Activated CD8-positive, alpha-beta T cell treated with anti-CD3 and anti-CD28 coated beads for 36 hours (primary cell): ENCODE results near the gene RBM45. TPM values are rescaled to one million over a fixed set of nuclear protein-coding genes. Genes with fewer than 3 reads are reported as not detected.
"Not testable (repeated sequence)": the region's sequence is repeated elsewhere in the genome, so short reads cannot be mapped to it uniquely, and the experiment has no call there.

ENCODE experiments used
- ATAC-seq: fragments of 200-7000 bp; cut with Tn5 transposase; one replicate; pipeline ENCODE4 v1.10.0; 2021; ENCODE audit warnings: mild to moderate bottlenecking, moderate library complexity
- CTCF ChIA-PET: fragments of 350-600 bp; sonication (Branson Sonifier 250); formaldehyde crosslinking; loops from one replicate; lab custom pipeline; 2021; ENCODE audit warnings: antibody characterized with exemption; lab: Charles Lee
- POLR2A ChIA-PET: fragments of 350-600 bp; sonication (Branson Sonifier 250); formaldehyde crosslinking; loops from one replicate; lab custom pipeline; 2021; ENCODE audit warnings: antibody characterized with exemption; lab: Charles Lee
- DNase-seq: peaks from one replicate; pipeline ENCODE4 v3.0.0-alpha.2; 2020
- H3K27ac Mint-ChIP-seq: one replicate; pipeline ENCODE4 v1.8.0; 2021; ENCODE audit warnings: mild to moderate bottlenecking, mixed read lengths
- H3K27me3 Mint-ChIP-seq: one replicate; pipeline ENCODE4 v1.8.0; 2021; ENCODE audit warnings: mixed read lengths
- H3K36me3 Mint-ChIP-seq: one replicate; pipeline ENCODE4 v1.8.0; 2021; ENCODE audit warnings: low read depth, mixed read lengths
- H3K4me1 Mint-ChIP-seq: one replicate; pipeline ENCODE4 v1.8.0; 2021; ENCODE audit warnings: low read depth, mixed read lengths
- H3K4me3 Mint-ChIP-seq: one replicate; pipeline ENCODE4 v1.8.0; 2021; ENCODE audit warnings: mild to moderate bottlenecking, moderate library complexity, mixed read lengths
- H3K9me3 Mint-ChIP-seq: one replicate; pipeline ENCODE4 v1.8.0; 2021; ENCODE audit warnings: mixed read lengths
- intact Hi-C: fragments of 100-400 bp; cut with micrococcal nuclease; formaldehyde crosslinking; loops from one replicate; pipeline ENCODE4 v1.10.0; 2022
- total RNA-seq, 2 experiments: library from RNA; stranded (reverse); gene quantifications; one replicate each; pipeline ENCODE4 v1.2.3, GENCODE V29; 2021
- TF ChIP-seq, protein P1 (sequence below): fragments of 200-600 bp; IDR thresholded peaks from one replicate; pipeline ENCODE4 v1.8.0; 2022; ENCODE audit warnings: antibody characterized with exemption, mild to moderate bottlenecking

The RBM45 gene
- total RNA-seq, 2 experiments from 2014 or later: 9.0 to 10.6 TPM

DNA sequence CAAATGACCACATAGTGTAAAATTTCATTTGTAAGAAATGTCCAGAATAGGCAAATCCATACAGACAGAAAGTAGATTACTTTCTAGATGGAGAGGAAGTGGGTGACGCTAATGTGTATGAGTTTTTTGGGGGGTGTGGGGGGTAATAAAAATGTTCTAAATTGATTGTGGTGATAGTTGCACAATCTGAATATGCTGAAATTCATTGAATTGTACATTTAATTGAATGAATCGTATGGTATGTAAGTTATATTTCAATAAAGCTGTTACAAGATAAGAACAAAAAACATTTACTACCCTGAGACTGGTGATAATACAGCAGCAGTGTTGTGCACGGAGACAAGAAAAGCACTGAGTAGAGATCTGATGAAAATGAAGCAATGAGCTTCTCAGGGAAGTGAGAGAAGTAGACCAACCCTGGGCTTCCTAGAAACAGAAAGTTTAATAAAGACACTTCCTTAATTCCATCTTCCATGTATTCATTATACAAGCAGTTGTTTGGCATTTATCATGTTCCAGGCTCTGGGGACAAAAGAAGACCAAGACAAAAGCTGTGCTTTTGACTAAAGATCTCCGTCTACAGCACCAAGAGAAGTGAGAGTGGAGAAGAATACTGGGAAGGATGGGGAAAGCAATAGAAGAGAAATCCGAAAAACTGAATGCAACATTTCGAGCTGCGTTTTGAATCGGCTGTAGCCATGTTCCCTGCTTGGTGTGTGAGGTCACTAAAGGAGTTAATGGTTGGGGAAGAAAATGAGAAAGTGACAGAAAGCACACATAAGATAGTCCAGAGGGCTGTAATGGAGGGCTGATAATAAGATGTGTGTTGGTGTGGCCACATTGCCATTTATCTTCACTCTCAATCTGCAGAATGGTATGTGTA is 37.9 kb upstream of the RBM45 start:
- Mint-ChIP-seq H3K9me3 (peaks cover 3% of the 10 kb centered on the region), H3K4me3 (no peak overlapping the region), H3K4me1 (no peaks in the 10 kb centered on the region), H3K36me3 (no peaks in the 10 kb centered on the region), H3K27me3 (peaks cover 53% of the 10 kb centered on the region), H3K27ac (no peak overlapping the region)
- ATAC-seq (no peak), DNase-seq (no peak)
- intact Hi-C loops: no loop called here
- POLR2A ChIA-PET: no interaction called here
- CTCF ChIA-PET: no interaction called here
- TF ChIP-seq, protein P1, sequence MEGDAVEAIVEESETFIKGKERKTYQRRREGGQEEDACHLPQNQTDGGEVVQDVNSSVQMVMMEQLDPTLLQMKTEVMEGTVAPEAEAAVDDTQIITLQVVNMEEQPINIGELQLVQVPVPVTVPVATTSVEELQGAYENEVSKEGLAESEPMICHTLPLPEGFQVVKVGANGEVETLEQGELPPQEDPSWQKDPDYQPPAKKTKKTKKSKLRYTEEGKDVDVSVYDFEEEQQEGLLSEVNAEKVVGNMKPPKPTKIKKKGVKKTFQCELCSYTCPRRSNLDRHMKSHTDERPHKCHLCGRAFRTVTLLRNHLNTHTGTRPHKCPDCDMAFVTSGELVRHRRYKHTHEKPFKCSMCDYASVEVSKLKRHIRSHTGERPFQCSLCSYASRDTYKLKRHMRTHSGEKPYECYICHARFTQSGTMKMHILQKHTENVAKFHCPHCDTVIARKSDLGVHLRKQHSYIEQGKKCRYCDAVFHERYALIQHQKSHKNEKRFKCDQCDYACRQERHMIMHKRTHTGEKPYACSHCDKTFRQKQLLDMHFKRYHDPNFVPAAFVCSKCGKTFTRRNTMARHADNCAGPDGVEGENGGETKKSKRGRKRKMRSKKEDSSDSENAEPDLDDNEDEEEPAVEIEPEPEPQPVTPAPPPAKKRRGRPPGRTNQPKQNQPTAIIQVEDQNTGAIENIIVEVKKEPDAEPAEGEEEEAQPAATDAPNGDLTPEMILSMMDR: no peak

DNA sequence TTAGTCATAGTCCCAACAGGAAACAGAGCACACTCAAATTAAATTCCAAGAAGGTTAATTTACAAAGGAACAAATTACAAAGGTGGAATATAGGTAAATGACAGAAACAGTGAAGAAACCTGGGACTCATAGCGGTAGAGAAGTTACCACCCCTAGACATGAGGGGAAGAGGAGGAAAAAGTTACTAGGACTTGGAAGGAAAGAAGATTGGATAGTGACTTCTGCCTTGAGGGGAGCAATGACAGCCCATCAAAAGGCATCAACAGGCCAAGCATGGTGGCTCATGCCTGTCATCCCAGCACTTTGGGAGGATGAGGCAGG is 37.3 kb upstream of the RBM45 start:
- no peaks in the 10 kb centered on the region for H3K36me3 Mint-ChIP-seq
- H3K27ac Mint-ChIP-seq: no peak overlapping the region
- ATAC-seq (no peak), DNase-seq (no peak)
- intact Hi-C loops: no loop called here
- peaks cover 51% of the 10 kb centered on the region for H3K27me3 Mint-ChIP-seq
- ChIA-PET POLR2A (no interaction called here), CTCF (no interaction called here)
- TF ChIP-seq, protein P1: no peak
- H3K9me3 Mint-ChIP-seq: peaks cover 4% of the 10 kb centered on the region
- H3K4me3 Mint-ChIP-seq: no peak overlapping the region
- H3K4me1 Mint-ChIP-seq: no peaks in the 10 kb centered on the region

DNA sequence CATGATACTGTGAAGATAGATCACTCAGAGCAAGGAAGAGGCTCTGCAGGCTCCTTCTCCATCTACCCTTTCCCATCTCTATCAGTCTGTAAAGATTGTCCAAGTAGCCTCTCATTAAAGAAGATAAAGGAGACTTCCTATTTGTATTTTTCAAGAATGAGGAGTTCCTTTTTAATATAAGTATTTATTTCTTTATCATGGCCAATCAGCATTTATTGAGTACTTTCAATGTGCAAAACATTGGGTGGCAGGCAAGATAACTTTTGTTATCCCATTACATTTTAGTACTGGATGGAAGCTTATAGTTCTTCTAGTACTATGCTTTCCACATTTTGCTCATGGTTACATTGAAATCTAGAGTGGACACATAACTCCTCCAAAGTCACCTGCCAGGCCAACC is 36.1 kb upstream of the RBM45 start:
- no peak for DNase-seq
- Mint-ChIP-seq H3K9me3 (peaks cover 6% of the 10 kb centered on the region), H3K36me3 (no peaks in the 10 kb centered on the region), H3K4me1 (no peaks in the 10 kb centered on the region), H3K27ac (no peak overlapping the region), H3K4me3 (no peak overlapping the region), H3K27me3 (peaks cover 48% of the 10 kb centered on the region)
- no peak for ATAC-seq
- ChIA-PET POLR2A (no interaction called here), CTCF (no interaction called here)
- intact Hi-C loops: no loop called here
- TF ChIP-seq, protein P1: no peak

DNA sequence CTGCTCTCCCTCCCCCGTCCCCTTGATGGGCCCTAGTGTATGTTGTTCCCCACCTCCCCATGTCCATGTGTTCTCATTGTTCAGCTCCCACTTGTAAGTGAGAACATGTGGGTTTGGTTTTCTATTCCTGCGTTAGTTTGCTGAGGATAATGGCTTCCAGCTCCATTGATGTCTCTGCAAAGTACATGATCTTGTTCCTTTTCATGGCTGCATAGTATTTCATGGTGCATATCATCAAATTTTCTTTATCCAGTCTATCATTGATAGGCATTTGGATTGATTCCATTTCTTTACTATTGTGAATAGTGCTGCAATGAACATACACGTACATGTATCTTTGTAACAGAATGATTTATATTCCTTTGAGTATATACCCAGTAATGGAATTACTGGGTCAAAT is 33.0 kb upstream of the RBM45 start:
- POLR2A ChIA-PET, H3K36me3 Mint-ChIP-seq, H3K4me3 Mint-ChIP-seq, DNase-seq, H3K4me1 Mint-ChIP-seq, intact Hi-C loops, H3K27ac Mint-ChIP-seq, H3K9me3 Mint-ChIP-seq, ATAC-seq: not testable (repeated sequence)
- CTCF ChIA-PET: interaction anchor here (1.5 kb wide), 1 partner anchor 32 kb away, joined by 5 read pairs; no protein-coding TSS in a partner anchor
- peaks cover 21% of the 10 kb centered on the region for H3K27me3 Mint-ChIP-seq

DNA sequence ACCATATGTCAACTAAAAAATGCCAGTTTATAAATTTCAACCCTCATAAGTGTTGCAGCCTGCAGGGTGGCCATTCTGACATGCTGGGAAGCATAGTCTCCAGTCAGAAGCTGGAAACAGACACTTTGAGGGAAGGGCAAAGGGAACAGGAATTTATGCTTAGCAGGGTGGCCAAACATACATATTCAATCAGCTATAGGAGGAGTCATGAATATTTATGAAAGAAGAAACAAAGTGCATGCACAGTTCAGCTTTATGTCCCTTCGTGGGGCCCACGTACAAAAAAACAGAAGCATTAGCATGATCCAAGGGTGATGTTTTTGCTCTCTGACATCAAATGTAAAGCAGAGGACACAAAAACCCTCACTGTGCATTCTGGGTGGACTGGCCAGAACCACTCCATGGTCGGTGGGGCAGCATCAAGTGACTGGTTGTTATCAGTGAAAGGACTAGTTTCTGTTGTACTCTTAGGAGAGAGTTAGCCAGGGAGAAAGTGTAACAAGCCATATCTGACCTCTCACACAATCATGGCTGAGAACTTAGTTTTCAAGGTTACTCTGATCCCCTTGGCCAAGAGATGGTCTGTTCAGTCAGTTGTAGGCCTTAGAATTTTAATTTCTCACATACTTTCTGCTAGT is 29.7 kb upstream of the RBM45 start:
- H3K27ac Mint-ChIP-seq: no peak overlapping the region
- H3K9me3 Mint-ChIP-seq: peaks cover 6% of the 10 kb centered on the region
- H3K4me1 Mint-ChIP-seq: no peaks in the 10 kb centered on the region
- ATAC-seq (no peak), DNase-seq (no peak)
- ChIA-PET CTCF (no interaction called here), POLR2A (no interaction called here)
- H3K4me3 Mint-ChIP-seq: no peak overlapping the region
- no peaks in the 10 kb centered on the region for H3K36me3 Mint-ChIP-seq
- intact Hi-C loops: no loop called here
- TF ChIP-seq, protein P1: no peak
- peaks cover 13% of the 10 kb centered on the region for H3K27me3 Mint-ChIP-seq
